Esophagus squamous epithelium (tissue), 4 donors: Measurements from ENCODE around the gene SGSM2.

Experiments
- POLR2A ChIP-seq, 4 donors: fragments of 450-650 bp; IDR thresholded peaks; one replicate each; pipeline ENCODE4 v1.6.1; 2017; ENCODE audit warnings: antibody characterized with exemption in 4 of 4, mild to moderate bottlenecking in 4 of 4, moderate library complexity in 3 of 4
- TF ChIP-seq, protein P1 (sequence below), 6 experiments: fragments of 450-650 bp in 4 of 6; fragments of 200-600 bp in 2 of 6; sonication (generic) in 2 of 6; IDR thresholded peaks; one replicate each; pipeline ENCODE4 v1.5.1; 2016 to 2019; ENCODE audit warnings: antibody characterized with exemption in 6 of 6, mild to moderate bottlenecking in 4 of 6, moderate library complexity in 4 of 6

DNA sequence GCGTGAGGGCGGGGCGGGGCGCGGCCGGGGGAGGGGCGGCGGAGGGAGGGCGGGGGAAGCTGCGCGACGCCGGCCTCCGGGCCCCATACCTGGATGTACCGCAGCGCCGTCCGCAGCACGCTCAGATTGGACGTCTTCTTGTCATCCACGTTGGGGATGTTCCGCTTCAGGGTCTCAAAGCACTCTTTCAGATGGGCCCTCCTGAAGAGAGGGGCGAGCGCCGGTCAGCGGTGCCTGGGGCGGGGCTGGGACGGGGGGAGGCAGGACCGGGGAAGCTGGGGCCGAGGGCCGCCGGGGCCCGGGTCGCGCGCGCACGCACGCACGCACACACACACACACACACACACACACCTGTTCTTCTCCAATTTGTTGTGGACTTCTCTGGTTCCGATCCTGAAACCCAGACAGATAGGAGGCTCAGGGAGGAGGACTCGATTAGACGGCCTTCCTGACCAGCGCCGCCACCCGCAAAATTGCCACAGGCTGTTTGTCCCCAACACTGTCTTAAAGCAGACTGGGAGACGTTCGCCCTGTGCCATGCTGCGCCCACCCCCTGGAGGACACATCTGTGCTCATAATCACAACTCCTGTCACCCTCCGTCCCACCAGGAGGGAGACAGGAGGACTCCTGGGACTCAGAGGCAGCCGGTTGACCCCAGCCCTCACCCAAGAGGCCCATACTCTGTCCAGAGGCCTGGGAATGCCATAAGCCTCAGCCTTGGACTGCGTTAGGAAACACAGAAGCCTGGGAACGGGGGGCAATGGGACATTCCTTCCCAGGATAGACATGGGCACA, 56.9 kb downstream of the SGSM2 start:
- TF ChIP-seq, protein P1, sequence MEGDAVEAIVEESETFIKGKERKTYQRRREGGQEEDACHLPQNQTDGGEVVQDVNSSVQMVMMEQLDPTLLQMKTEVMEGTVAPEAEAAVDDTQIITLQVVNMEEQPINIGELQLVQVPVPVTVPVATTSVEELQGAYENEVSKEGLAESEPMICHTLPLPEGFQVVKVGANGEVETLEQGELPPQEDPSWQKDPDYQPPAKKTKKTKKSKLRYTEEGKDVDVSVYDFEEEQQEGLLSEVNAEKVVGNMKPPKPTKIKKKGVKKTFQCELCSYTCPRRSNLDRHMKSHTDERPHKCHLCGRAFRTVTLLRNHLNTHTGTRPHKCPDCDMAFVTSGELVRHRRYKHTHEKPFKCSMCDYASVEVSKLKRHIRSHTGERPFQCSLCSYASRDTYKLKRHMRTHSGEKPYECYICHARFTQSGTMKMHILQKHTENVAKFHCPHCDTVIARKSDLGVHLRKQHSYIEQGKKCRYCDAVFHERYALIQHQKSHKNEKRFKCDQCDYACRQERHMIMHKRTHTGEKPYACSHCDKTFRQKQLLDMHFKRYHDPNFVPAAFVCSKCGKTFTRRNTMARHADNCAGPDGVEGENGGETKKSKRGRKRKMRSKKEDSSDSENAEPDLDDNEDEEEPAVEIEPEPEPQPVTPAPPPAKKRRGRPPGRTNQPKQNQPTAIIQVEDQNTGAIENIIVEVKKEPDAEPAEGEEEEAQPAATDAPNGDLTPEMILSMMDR (IDR thresholded peaks at IDR 0.05): no peak
- TF ChIP-seq POLR2A (IDR thresholded peaks at IDR 0.05): no peak
